NCI-H146 treated with DMSO at 0.1 percent for 48 hours (cell line): ENCODE data around the gene METRNL.
"Not testable (repeated sequence)": the region's sequence is repeated elsewhere in the genome, so short reads cannot be mapped to it uniquely, and the experiment has no call there.

Experiments
- DNase-seq: peaks from one replicate; lab custom pipeline; 2025; ENCODE audit not compliant: unreplicated experiment; lab: John Stamatoyannopoulos, UW

METRNL gene

GRCh38 chr17:83051396-83052240 is 27.8 kb upstream of the METRNL start:
- DNase-seq: peak; percentile 55

GRCh38 chr17:83052241-83052564 is 27.2 kb upstream of the METRNL start:
- DNase-seq: no peak

DNA sequence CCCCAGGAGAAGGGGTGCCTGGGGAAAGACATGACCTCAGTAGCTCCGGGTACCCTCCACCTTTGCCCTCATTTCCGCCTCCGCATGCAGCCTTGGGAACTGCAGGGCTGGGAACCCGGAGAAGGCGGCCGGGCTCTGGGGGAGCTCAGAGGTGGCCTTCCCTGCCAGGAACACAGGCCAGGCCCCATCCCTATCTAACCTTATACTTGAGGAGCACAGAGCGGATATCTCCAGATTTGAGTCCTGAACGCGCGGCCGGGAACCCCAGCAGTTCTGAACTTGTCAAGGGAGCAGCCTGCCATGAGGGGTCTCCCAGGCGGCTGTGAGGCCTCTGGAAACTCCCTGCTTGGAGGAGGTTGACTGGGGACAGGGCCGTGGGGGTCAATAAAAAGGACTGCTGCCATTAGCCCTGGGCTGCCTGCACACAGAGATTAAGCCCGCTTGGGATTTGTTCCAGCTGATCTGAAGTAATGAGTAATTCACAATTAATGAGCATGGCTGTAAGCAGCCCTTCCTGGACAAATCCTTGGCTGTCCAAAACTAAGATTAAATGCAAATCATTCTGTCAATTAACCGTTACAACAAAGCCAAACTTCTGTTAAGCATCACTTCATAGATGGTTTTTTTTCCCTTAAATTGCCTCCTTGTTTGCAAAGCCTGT is 26.3 kb upstream of the METRNL start:
- no peak for DNase-seq

GRCh38 chr17:83053739-83054451 is 25.5 kb upstream of the METRNL start:
- no peak for DNase-seq

DNA sequence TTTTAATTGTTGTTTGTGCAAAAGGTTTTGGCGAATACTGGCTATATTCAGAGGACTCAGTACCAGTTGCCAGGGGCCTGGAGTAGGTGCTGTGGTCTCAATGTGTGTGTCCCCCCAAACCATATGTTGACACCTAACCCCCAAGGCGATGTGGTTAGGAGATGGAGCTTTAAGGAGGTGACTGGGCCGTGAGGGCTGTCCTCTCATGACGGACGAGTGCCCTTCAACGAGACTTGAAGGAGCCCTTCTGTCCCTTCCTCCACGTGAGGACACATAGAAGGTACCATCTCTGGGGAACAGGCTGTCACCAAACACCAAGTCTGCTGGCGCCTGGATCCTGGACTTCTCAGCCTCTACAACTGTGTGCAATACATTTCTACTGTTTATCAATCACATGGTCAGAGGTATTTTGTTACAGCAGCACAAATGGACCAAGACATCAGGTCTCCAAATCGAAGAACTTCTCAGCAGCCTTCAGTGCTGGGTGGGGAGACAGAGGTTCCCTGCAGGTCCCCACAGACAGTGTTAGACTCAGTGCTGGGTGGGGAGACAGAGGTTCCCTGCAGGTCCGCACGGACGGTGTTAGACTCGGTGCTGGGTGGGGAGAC is 24.8 kb upstream of the METRNL start:
- DNase-seq: no peak

GRCh38 chr17:83055176-83055575 is 24.2 kb upstream of the METRNL start:
- DNase-seq: not testable (repeated sequence)

DNA sequence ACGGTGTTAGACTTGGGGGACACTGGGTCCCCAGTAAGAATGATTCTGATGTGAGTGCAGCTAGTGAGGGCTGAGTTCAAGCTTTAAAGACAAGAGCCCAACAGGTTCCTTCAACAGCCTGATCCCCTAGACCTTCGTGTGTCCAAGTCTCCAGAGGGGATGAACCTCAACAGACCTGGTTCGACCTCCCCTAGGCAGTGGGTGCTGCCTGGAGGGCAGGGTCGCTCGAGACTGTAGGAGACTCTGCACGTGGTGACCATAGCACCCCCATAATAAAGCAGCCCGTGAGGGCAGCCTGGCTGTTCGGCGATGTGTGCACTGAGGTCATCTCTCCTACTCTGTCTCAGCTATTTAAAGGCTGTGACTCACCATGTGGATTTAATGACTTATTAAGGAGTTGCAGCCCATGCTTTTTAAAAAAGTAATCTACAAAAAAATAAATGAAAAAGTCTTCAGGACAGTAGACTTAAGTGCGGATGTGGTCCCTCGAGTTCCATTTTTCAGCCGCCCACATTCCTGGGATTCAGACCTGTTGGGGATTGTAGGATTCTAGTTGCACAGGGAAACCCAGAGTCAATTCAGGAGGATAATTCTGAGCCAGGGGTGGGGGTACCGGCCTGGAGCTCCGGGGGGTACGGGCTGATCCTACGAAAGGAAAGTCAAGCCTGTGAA is 23.4 kb upstream of the METRNL start:
- DNase-seq: no peak

- DNase-seq: no peak
These were observed 22.6 kb upstream of the METRNL start for GRCh38 chr17:83056583-83057396.

- DNase-seq: no peak
These were observed 22.0 kb upstream of the METRNL start for GRCh38 chr17:83057397-83057761.

- DNase-seq: no peak
These were observed 21.6 kb upstream of the METRNL start for GRCh38 chr17:83057793-83058265.

DNA sequence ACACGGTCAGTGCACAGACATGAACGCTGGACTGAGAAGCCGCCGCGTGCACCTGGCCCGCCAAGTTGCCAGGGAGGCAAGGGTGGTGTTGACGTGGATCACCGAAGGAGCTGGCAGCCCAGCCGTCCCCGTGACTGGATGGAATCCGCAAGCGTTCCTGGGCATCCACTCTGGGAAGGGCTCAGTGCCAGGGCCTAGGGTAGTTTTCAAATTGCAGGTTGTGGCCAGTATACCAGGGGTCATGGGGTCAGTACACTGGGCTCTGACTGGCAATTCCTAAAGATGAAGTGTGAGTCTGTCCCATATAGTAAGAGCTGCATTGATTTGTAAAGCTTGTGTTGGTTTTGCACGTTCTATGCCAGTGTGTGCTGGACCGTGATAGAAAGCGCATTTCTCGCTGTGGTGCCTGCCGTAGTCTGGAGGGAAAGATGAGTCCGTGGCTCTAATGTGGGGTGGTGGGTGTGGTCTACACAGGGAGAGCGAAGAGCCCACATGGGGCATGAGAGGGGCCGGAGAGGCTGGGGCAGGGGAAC is 21.1 kb upstream of the METRNL start:
- no peak for DNase-seq

- no peak for DNase-seq
These were observed 17.8 kb upstream of the METRNL start for GRCh38 chr17:83061586-83061985.

- no peak for DNase-seq
These were observed 17.2 kb upstream of the METRNL start for GRCh38 chr17:83062011-83062817.

GRCh38 chr17:83062818-83063671 is 16.4 kb upstream of the METRNL start:
- no peak for DNase-seq

DNA sequence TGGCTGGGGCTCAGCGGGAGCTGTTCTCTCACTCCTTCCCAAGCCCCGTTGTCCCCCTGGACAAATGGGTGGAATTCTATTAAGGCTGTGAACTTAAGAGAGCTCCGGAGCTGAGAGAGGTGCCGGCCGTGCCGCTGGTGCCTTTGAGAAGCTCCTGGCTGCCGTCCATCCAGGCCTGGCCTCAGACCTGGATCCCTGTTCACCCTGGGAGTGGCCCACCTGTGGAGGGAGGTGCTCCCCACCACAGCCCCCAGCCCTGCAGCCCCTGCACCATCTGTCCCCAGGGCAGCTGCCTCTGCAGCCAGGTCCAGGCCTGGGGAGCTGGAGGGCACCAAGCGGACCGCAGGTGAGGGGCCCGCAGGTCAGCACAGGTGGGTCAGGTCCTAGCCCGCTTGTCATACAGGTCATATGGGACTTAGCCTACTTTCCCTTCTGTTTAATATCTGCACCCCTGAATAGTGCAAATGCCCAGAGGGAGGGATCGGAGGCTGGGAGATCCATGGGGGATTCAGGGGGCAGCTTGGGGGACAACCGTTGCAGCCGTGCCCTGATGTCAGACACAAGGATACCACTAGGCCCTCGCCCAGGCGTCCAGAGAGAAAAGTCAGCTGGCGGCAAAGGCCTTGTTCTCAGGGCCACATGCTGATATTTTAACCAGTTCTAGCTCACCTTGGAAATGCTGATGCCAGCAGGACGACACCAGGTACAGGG is 15.2 kb upstream of the METRNL start:
- DNase-seq: no peak

DNA sequence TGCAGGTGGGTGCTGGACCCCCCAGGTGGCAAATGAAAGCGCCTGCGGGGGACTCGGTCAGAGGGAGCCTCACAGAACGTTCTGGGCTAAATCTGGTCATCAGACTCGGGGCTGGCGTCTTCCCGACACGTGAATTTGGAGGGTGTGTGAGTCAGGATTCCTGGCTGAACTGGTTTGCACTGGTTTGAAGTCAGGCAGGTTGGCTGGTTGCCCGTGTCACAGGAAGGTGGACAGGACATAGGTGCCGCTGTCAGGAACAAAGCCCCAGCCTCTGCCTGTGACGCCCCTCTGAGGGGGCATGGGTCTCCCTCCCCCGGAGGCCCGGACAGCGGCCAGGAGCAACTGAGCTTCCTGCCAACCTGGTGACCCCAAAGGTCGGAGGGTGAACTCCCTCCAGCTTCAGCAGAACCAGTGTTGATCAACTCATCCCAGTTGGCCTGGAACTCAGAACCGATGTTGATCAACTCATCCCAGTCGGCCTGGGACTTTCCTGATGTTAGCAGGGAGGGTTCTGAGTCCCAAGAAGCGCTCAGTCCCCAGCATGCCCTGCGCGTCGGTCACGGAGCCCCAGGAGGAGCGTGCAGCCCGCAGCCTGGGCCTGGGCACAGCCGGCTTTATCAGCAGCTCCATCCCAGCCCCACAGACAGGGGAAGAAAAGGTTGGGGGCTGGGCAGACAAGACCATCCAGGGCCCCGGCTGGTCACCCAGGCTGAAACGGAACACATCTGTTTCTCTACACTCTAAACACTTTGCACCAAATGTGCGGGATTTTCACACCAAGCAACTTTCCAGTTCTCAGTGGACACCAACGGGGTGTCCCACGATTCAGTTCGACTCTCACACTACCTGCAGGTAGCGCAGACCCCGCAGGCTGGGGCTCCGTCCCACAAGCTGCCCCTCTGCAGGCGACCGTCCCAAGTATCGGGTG is 14.4 kb upstream of the METRNL start:
- no peak for DNase-seq
